Measurements from ENCODE around the gene NINJ2.

The NINJ2 gene

DNA sequence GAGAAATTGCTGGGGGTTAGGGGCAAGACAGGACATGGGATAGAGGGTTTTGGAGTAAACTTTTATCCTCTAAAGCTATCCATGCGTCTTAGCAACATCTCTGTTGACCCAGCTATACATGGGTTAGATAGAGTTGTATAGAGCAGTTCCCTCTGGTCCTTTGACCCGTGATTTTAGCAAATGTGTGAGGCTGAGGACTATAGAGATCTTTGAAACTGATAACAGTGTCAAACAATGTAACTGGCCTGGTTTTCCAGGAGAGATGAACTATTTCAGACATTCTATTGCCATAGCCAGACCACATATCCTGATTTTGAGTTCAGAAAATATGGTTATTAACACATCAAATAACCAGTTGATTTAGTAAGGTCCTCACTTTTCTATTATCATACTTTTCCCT lies 143.1 kb downstream of the NINJ2 start:
- TF ChIP-seq, protein P1, sequence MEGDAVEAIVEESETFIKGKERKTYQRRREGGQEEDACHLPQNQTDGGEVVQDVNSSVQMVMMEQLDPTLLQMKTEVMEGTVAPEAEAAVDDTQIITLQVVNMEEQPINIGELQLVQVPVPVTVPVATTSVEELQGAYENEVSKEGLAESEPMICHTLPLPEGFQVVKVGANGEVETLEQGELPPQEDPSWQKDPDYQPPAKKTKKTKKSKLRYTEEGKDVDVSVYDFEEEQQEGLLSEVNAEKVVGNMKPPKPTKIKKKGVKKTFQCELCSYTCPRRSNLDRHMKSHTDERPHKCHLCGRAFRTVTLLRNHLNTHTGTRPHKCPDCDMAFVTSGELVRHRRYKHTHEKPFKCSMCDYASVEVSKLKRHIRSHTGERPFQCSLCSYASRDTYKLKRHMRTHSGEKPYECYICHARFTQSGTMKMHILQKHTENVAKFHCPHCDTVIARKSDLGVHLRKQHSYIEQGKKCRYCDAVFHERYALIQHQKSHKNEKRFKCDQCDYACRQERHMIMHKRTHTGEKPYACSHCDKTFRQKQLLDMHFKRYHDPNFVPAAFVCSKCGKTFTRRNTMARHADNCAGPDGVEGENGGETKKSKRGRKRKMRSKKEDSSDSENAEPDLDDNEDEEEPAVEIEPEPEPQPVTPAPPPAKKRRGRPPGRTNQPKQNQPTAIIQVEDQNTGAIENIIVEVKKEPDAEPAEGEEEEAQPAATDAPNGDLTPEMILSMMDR (IDR thresholded peaks at IDR 0.05; ENCODE audit: low read depth, low read length) = no peak
- DNase-seq (ENCODE audit: extremely low read depth, low read depth) = no peak

DNA sequence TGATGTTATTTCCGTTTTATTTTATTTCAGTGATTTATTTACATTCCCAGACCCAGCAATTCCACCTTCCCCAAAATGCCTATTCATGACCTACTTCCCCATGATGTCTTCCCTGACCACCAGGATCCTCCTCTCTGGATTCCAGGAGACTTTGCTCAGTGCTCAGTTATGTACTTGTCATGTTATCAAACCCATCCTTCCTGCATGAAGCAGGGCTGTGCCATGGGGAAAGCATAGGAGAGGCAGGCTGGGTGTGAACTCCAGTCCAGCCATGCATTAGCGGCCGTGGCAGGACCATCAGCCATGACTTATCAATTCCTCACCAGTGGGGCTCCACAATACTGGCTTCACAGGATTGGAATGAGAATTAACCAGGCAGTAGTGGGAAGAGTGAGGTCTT lies 145.7 kb downstream of the NINJ2 start:
- TF ChIP-seq, protein P1 (IDR thresholded peaks at IDR 0.05; ENCODE audit: low read depth, low read length) = no peak
- no peak for DNase-seq (ENCODE audit: extremely low read depth, low read depth)

All from AG09319 (cell line).